SK-N-SH treated with all-trans-retinoic acid at 6 μM for 48 hours (cell line): ENCODE measurements around the gene FRYL.
"Not testable (repeated sequence)": the region's sequence is repeated elsewhere in the genome, so short reads cannot be mapped to it uniquely, and the experiment has no call there.

Experiments used
- ATAC-seq: fragments of 200-7000 bp; cut with Tn5 transposase; 3 replicates; pipeline ENCODE4 v1.9.1; 2020; ENCODE audit warnings: mild to moderate bottlenecking, moderate library complexity
- ARNTL ChIP-seq: fragments of 450-650 bp; formaldehyde crosslinking; IDR thresholded peaks from 2 replicates; pipeline ENCODE4 v1.5.0; 2020; ENCODE audit warnings: low read depth, mild to moderate bottlenecking, moderate library complexity, borderline replicate concordance
- BACH2 ChIP-seq: fragments of 250-450 bp; sonication (Bioruptor Pico); IDR thresholded peaks from 2 replicates; pipeline ENCODE4 v1.9.0; 2021; ENCODE audit warnings: mild to moderate bottlenecking, borderline replicate concordance
- CSDC2 ChIP-seq: fragments of 250-450 bp; sonication (Bioruptor Pico); IDR thresholded peaks from 2 replicates; pipeline ENCODE4 v1.5.0; 2020; ENCODE audit warnings: mild to moderate bottlenecking, moderate library complexity
- ESRRG ChIP-seq: fragments of 250-450 bp; sonication (Bioruptor Pico); IDR thresholded peaks from 2 replicates; pipeline ENCODE4 v1.6.1; 2021; ENCODE audit warnings: mild to moderate bottlenecking
- GLIS3 ChIP-seq: fragments of 250-450 bp; sonication (Bioruptor Pico); IDR thresholded peaks from 2 replicates; pipeline ENCODE4 v1.5.0; 2020; ENCODE audit warnings: mild to moderate bottlenecking, moderate library complexity
- ISL1 ChIP-seq: fragments of 250-450 bp; sonication (Bioruptor Pico); IDR thresholded peaks from 2 replicates; pipeline ENCODE4 v2.1.2; 2022; ENCODE audit warnings: mild to moderate bottlenecking, moderate library complexity
- OSR1 ChIP-seq: fragments of 250-450 bp; sonication (Bioruptor Pico); IDR thresholded peaks from 2 replicates; pipeline ENCODE4 v1.8.0; 2022; ENCODE audit warnings: moderate library complexity, mild to moderate bottlenecking, inconsistent platforms
- PPARA ChIP-seq: fragments of 250-450 bp; sonication (Bioruptor Pico); IDR thresholded peaks from 2 replicates; pipeline ENCODE4 v1.5.0; 2020; ENCODE audit warnings: mild to moderate bottlenecking, borderline replicate concordance
- RARB ChIP-seq: fragments of 250-450 bp; sonication (Bioruptor Pico); IDR thresholded peaks from 2 replicates; pipeline ENCODE4 v1.8.0; 2021; ENCODE audit warnings: mild to moderate bottlenecking, moderate library complexity
- TCF4 ChIP-seq: fragments of 250-450 bp; sonication (Bioruptor Pico); IDR thresholded peaks from 2 replicates; pipeline ENCODE4 v1.8.0; 2021; ENCODE audit warnings: mild to moderate bottlenecking, moderate library complexity, borderline replicate concordance
- ZC3H10 ChIP-seq: fragments of 250-450 bp; sonication (Bioruptor Pico); IDR thresholded peaks from 2 replicates; pipeline ENCODE4 v1.5.1; 2021; ENCODE audit warnings: mild to moderate bottlenecking, moderate library complexity
- ZFP30 ChIP-seq: fragments of 450-650 bp; formaldehyde crosslinking; IDR thresholded peaks from 2 replicates; pipeline ENCODE4 v1.5.0; 2022; ENCODE audit warnings: mild to moderate bottlenecking, moderate library complexity
- ZNF8 ChIP-seq: fragments of 450-650 bp; formaldehyde crosslinking; IDR thresholded peaks from 2 replicates; pipeline ENCODE4 v1.5.0; 2020; ENCODE audit warnings: mild to moderate bottlenecking, moderate library complexity
- TF ChIP-seq, protein P1 (sequence below): fragments of 250-450 bp; sonication (Bioruptor Pico); IDR thresholded peaks from 2 replicates; pipeline ENCODE4 v1.5.1; 2021; ENCODE audit warnings: mild to moderate bottlenecking, moderate library complexity
- TF ChIP-seq, protein P2 (sequence below): fragments of 250-450 bp; sonication (Bioruptor Pico); IDR thresholded peaks from 2 replicates; pipeline ENCODE4 v1.5.1; 2020; ENCODE audit warnings: low read depth, mild to moderate bottlenecking, moderate library complexity
- TF ChIP-seq, protein P3 (sequence below): fragments of 250-450 bp; sonication (Bioruptor Pico); IDR thresholded peaks from 2 replicates; pipeline ENCODE4 v1.8.0; 2020; ENCODE audit warnings: mild to moderate bottlenecking, moderate library complexity, borderline replicate concordance
- TF ChIP-seq, protein P4 (sequence below): fragments of 250-450 bp; sonication (Bioruptor Pico); IDR thresholded peaks from 2 replicates; pipeline ENCODE4 v1.8.0; 2021; ENCODE audit warnings: low read depth, mild to moderate bottlenecking, moderate library complexity, borderline replicate concordance
- TF ChIP-seq, protein P5 (sequence below): fragments of 250-450 bp; sonication (Bioruptor Pico); IDR thresholded peaks from 2 replicates; pipeline ENCODE4 v1.5.0; 2020; ENCODE audit warnings: mild to moderate bottlenecking, moderate library complexity

Gene FRYL

DNA sequence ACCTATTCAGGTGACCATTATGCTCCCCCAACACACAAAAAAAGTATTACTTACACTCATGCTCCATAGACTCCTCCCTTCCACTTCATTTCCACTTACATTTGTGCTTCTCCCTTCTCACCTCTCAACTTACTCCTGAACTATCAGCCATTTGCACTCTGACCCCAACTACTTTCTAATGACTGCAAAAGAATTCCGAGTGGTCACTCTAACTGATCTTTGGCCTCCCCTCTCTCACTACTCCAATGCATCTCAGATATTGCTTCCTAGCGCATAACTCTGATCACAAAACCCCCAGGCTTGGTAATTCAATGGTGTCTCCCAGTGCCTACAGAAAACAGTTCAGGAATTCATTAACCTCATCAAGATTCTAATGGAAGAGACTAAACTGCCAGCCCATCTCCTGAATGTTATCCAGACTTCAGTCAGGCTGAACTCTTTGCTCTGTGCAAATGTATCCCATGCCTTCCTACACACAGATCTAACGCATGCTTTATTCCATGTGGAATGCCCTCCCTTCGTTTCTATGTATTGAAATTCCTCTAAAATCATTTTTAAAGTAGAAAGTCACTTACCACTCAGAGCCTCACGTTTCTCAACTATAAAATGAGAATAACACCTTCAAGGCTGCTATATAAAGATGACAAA is 61.1 kb downstream of the FRYL start:
- ATAC-seq = no peak

DNA sequence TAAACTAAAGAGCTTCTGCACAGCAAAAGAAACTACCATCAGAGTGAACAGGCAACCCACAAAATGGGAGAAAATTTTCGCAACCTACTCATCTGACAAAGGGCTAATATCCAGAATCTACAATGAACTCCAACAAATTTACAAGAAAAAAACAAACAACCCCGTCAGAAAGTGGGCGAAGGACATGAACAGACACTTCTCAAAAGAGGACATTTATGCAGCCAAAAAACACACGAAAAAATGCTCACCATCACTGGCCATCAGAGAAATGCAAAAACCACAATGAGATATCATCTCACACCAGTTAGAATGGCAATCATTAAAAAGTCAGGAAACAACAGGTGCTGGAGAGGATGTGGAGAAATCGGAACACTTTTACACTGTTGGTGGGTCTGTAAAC is 63.8 kb downstream of the FRYL start:
- ATAC-seq = not testable (repeated sequence)

More for the DNA sequence above, 61.1 kb downstream of the FRYL start:
- TF ChIP-seq RARB = no peak
- no peak for TF ChIP-seq ISL1 (CRISPR knock-in tag)
- TF ChIP-seq, all 23 proteins: peak for 0

DNA sequence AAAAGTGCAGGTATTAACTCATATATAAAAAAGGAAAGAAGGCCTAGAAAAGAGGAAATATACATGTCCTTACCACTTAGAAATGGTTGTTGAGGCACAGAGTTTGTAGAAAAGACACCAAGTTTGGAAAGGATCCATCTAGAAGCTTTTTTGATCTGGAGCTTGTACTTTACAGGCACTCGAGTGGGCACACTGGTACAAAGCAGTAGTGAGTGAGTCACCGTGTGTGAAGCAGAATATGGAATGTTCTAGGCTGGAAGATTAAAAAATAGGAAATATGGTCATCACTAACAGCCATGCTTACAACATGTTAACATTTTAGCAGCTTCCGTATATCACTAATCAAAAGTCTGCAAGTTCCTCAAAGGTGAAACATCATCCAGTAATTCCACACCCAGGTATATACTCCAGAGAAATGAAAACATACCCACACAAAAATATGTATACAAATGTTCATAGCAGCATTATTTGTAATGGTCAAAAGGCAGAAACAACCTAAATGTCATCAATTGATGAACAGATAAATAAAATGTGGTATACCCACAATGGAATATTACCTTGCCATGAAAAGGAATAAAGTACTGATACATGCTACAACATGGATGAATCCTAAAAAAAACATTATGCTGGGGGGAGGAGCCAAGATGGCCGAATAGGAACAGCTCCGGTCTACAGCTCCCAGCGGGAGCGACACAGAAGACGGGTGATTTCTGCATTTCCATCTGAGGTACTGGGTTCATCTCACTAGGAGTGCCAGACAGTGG is 69.5 kb downstream of the FRYL start:
- no peak for ATAC-seq
- no peak for TF ChIP-seq ZFP30 (CRISPR knock-in tag)
- peak; percentile 41; the same call in 1 of the 2 replicates for TF ChIP-seq ZNF8

DNA sequence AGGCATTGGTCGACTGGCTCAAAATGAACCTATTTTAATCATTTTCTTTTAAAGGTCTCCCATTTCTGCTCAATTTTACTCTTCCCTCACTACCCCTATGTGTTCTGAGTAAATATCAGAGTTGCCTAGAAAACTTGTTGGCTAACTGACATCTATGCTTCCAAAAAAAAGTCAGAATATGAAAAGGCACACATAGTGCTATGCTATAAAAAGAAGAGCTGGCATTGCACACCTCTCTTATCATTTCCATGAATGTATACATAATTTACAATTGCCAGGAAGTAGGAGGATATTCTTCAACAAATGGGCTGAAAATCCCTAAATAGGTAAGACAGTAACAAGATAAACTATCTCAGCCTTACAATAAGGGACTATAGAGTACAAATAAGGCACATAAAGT is 70.2 kb downstream of the FRYL start:
- TF ChIP-seq PPARA (CRISPR knock-in tag) = no peak
- no peak for ATAC-seq

DNA sequence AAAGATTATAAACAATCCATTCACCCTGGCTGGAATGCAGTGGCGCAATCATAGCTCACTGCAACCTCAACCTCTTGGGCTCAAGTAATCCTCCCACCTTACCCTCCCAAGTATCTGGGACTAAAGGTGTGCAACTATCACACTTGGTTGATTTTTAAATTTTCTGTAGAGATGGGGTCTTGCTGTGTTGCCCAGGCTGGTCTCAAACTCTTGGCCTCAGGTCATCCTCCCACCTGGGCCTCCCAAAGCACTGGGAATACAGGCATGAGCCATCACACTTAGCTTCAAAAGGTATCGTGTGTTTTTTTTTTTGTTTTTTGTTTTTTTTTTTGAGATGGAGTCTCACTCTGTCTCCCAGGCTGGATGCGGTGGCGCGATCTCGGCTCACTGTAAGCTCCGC is 71.5 kb downstream of the FRYL start:
- no peak for ATAC-seq
- no peak for TF ChIP-seq BACH2 (CRISPR knock-in tag)
- TF ChIP-seq GLIS3 = no peak
- no peak for TF ChIP-seq ZNF8
- TF ChIP-seq, protein P1, sequence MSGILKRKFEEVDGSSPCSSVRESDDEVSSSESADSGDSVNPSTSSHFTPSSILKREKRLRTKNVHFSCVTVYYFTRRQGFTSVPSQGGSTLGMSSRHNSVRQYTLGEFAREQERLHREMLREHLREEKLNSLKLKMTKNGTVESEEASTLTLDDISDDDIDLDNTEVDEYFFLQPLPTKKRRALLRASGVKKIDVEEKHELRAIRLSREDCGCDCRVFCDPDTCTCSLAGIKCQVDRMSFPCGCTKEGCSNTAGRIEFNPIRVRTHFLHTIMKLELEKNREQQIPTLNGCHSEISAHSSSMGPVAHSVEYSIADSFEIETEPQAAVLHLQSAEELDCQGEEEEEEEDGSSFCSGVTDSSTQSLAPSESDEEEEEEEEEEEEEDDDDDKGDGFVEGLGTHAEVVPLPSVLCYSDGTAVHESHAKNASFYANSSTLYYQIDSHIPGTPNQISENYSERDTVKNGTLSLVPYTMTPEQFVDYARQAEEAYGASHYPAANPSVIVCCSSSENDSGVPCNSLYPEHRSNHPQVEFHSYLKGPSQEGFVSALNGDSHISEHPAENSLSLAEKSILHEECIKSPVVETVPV (CRISPR knock-in tag) = no peak
- no peak for TF ChIP-seq OSR1 (CRISPR knock-in tag)
- TF ChIP-seq ESRRG (CRISPR knock-in tag) = no peak
- no peak for TF ChIP-seq TCF4 (CRISPR knock-in tag)
- TF ChIP-seq, protein P2, sequence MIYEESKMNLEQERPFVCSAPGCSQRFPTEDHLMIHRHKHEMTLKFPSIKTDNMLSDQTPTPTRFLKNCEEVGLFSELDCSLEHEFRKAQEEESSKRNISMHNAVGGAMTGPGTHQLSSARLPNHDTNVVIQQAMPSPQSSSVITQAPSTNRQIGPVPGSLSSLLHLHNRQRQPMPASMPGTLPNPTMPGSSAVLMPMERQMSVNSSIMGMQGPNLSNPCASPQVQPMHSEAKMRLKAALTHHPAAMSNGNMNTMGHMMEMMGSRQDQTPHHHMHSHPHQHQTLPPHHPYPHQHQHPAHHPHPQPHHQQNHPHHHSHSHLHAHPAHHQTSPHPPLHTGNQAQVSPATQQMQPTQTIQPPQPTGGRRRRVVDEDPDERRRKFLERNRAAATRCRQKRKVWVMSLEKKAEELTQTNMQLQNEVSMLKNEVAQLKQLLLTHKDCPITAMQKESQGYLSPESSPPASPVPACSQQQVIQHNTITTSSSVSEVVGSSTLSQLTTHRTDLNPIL = no peak
- TF ChIP-seq RARB = no peak
- no peak for TF ChIP-seq ISL1 (CRISPR knock-in tag)
- no peak for TF ChIP-seq ARNTL (CRISPR knock-in tag)
- TF ChIP-seq, protein P3, sequence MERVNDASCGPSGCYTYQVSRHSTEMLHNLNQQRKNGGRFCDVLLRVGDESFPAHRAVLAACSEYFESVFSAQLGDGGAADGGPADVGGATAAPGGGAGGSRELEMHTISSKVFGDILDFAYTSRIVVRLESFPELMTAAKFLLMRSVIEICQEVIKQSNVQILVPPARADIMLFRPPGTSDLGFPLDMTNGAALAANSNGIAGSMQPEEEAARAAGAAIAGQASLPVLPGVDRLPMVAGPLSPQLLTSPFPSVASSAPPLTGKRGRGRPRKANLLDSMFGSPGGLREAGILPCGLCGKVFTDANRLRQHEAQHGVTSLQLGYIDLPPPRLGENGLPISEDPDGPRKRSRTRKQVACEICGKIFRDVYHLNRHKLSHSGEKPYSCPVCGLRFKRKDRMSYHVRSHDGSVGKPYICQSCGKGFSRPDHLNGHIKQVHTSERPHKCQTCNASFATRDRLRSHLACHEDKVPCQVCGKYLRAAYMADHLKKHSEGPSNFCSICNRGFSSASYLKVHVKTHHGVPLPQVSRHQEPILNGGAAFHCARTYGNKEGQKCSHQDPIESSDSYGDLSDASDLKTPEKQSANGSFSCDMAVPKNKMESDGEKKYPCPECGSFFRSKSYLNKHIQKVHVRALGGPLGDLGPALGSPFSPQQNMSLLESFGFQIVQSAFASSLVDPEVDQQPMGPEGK = no peak

DNA sequence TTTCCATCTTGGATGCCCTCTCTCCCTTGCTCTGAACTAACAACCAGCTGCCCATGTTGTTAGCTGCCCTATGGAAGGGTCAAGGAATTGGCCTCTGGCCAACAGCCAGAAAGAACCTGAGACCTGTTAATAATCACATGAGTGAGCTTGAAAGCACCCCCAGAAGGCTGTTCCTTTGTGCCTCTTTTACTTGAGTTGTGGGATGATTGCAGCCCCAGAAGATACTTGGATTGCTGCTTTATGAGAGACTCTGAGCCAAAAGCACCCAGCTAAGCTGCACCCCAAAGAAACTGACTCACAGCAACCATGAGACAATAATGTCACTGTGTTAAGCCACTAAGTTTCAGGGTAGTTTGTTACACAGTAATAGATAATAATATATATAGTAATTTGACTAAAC is 73.3 kb downstream of the FRYL start:
- no peak for ATAC-seq
- TF ChIP-seq, protein P1 (CRISPR knock-in tag) = no peak
- TF ChIP-seq CSDC2 (CRISPR knock-in tag) (no peak), ZC3H10 (no peak), ZFP30 (CRISPR knock-in tag) (no peak), ISL1 (CRISPR knock-in tag) (no peak), OSR1 (CRISPR knock-in tag) (no peak), ZNF8 (no peak), ESRRG (CRISPR knock-in tag) (no peak)
- TF ChIP-seq, protein P4, sequence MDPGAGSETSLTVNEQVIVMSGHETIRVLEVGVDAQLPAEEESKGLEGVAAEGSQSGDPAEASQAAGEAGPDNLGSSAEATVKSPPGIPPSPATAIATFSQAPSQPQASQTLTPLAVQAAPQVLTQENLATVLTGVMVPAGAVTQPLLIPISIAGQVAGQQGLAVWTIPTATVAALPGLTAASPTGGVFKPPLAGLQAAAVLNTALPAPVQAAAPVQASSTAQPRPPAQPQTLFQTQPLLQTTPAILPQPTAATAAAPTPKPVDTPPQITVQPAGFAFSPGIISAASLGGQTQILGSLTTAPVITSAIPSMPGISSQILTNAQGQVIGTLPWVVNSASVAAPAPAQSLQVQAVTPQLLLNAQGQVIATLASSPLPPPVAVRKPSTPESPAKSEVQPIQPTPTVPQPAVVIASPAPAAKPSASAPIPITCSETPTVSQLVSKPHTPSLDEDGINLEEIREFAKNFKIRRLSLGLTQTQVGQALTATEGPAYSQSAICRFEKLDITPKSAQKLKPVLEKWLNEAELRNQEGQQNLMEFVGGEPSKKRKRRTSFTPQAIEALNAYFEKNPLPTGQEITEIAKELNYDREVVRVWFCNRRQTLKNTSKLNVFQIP (CRISPR knock-in tag) = no peak
- TF ChIP-seq, protein P3 = no peak
- TF ChIP-seq, protein P5, sequence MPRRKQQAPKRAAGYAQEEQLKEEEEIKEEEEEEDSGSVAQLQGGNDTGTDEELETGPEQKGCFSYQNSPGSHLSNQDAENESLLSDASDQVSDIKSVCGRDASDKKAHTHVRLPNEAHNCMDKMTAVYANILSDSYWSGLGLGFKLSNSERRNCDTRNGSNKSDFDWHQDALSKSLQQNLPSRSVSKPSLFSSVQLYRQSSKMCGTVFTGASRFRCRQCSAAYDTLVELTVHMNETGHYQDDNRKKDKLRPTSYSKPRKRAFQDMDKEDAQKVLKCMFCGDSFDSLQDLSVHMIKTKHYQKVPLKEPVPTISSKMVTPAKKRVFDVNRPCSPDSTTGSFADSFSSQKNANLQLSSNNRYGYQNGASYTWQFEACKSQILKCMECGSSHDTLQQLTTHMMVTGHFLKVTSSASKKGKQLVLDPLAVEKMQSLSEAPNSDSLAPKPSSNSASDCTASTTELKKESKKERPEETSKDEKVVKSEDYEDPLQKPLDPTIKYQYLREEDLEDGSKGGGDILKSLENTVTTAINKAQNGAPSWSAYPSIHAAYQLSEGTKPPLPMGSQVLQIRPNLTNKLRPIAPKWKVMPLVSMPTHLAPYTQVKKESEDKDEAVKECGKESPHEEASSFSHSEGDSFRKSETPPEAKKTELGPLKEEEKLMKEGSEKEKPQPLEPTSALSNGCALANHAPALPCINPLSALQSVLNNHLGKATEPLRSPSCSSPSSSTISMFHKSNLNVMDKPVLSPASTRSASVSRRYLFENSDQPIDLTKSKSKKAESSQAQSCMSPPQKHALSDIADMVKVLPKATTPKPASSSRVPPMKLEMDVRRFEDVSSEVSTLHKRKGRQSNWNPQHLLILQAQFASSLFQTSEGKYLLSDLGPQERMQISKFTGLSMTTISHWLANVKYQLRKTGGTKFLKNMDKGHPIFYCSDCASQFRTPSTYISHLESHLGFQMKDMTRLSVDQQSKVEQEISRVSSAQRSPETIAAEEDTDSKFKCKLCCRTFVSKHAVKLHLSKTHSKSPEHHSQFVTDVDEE (CRISPR knock-in tag) = no peak
